ENCODE data around the gene CRYGN. TPM values are rescaled to one million over a fixed set of nuclear protein-coding genes. Genes with fewer than 3 reads are reported as not detected.

The CRYGN gene
- total RNA-seq, 2 donors from 2014 or later = not detected

DNA sequence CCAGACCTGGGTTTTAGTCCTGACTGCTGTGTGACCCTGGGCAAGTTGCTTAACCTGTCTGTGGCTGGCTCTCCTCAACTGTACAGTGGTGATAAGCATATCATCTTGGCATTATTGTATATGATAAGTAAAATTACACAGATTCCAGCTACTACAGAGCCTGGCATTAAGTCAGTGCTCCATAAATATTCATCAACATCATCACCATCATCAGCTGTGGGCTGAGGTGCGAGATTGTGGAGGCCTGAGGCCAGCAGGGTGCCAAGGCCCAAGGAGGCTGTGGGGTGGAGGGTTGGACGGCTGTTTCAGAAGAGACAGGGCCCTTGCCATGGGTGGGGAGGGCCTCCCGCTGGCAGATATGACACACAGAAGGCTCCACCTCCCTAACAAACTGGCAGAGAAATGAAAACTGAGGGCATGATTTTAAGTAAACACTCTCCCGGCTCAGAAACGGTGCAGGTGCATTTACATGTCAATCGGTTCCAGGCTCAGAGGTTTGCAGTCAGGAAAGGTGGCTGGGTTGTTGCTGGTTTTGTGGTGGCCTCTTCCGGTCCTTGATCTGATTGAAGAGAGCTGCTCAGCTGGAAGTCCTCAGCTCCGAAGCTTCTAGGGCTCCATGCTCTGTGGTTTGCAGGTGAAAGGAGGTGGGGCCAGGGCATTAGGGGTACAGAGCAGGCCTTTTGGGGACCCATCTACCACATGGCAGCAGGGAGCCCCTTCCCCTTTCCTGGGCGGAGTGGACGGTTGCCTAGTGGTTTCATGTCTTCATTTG, 10.2 kb downstream of the CRYGN start:
- Histone ChIP-seq H3K4me1 (no peaks in the 10 kb centered on the region), H3K27me3 (no peaks in the 10 kb centered on the region), H3K4me3 (no peak overlapping the region), H3K27ac (no peak overlapping the region), H3K9me3 (no peaks in the 10 kb centered on the region), H3K9ac (ENCODE audit: low read depth in 2 of 2, low read length in 2 of 2) (no peak overlapping the region), H3K36me3 (no peaks in the 10 kb centered on the region)
- TF ChIP-seq, protein P1, sequence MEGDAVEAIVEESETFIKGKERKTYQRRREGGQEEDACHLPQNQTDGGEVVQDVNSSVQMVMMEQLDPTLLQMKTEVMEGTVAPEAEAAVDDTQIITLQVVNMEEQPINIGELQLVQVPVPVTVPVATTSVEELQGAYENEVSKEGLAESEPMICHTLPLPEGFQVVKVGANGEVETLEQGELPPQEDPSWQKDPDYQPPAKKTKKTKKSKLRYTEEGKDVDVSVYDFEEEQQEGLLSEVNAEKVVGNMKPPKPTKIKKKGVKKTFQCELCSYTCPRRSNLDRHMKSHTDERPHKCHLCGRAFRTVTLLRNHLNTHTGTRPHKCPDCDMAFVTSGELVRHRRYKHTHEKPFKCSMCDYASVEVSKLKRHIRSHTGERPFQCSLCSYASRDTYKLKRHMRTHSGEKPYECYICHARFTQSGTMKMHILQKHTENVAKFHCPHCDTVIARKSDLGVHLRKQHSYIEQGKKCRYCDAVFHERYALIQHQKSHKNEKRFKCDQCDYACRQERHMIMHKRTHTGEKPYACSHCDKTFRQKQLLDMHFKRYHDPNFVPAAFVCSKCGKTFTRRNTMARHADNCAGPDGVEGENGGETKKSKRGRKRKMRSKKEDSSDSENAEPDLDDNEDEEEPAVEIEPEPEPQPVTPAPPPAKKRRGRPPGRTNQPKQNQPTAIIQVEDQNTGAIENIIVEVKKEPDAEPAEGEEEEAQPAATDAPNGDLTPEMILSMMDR (IDR thresholded peaks at IDR 0.05) = no peak
- intact Hi-C loops (cut with DNase I) = no loop called here
- DNase-seq = no peak

DNA sequence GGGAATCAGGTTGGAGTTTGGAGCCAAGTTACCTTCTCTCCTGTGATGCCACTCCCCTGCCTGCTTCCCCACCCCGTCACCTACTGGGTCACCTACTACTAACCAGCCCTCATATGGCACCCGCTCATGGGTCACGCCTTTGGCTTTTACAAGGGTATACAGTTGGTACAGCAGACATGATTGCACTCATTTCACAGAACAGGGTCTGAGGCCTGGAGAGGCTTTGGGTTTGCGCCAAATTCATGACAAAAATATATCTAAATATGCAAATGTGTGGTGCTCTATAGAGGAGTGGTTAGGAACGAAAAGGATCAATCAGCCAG, 10.7 kb downstream of the CRYGN start:
- no peak for DNase-seq
- no peak overlapping the region for H3K27ac ChIP-seq

DNA sequence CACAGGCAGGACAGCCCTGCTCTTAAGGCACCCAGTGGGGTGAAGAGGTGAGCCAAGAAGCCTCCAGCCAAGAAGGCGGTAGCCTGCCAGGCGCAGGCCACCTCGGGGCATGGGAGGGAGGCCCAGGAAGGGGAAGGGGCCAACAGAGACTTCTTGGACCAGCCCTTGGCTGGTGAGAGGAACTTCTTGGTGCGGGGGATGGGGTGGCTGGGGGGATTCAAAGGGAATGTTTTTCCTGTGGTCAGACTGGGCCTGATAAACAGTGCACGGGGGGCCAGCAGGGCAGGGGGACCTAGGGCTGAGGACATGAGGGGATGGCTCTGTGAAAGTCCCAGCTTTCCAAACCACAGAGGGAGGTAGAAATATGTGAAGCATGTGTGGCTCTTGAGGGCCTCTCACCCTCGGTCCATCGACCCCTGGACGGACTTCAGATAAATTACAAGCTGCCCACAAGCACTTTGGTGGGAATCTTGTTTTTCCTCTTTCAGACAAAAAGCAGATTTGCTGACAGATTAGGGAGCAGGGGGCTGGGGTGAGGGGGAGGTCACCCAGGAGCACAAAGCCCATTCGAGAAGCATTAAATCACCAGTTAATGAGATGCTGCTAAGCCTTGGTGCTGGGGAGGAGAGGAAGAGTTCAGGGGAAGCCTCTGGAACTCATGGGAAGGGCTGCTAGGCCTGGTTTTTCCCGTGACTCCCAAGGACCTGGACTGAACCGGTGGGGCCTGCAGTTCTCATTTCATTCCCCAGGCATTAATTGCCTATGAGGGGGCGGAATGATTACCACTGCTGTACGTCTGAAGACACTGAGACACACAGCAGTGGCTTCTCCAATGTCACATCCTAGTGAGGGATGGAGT, 11.3 kb downstream of the CRYGN start:
- no peak overlapping the region for H3K9ac ChIP-seq (ENCODE audit: low read depth in 2 of 2, low read length in 2 of 2)
- H3K27me3 ChIP-seq = no peaks in the 10 kb centered on the region
- H3K9me3 ChIP-seq = no peaks in the 10 kb centered on the region
- intact Hi-C loops (cut with DNase I) = no loop called here
- no peak overlapping the region for H3K4me3 ChIP-seq
- no peaks in the 10 kb centered on the region for H3K4me1 ChIP-seq
- TF ChIP-seq, protein P1 (IDR thresholded peaks at IDR 0.05) = no peak
- no peak overlapping the region for H3K27ac ChIP-seq
- DNase-seq = no peak
- H3K36me3 ChIP-seq = no peaks in the 10 kb centered on the region

More for the DNA sequence above, 10.7 kb downstream of the CRYGN start:
- H3K9ac ChIP-seq (ENCODE audit: low read depth in 2 of 2, low read length in 2 of 2) = no peak overlapping the region
- H3K36me3 ChIP-seq = no peaks in the 10 kb centered on the region
- intact Hi-C loops (cut with DNase I) = no loop called here
- H3K9me3 ChIP-seq = no peaks in the 10 kb centered on the region
- H3K4me1 ChIP-seq = no peaks in the 10 kb centered on the region
- TF ChIP-seq, protein P1 (IDR thresholded peaks at IDR 0.05) = no peak
- no peaks in the 10 kb centered on the region for H3K27me3 ChIP-seq
- no peak overlapping the region for H3K4me3 ChIP-seq

DNA sequence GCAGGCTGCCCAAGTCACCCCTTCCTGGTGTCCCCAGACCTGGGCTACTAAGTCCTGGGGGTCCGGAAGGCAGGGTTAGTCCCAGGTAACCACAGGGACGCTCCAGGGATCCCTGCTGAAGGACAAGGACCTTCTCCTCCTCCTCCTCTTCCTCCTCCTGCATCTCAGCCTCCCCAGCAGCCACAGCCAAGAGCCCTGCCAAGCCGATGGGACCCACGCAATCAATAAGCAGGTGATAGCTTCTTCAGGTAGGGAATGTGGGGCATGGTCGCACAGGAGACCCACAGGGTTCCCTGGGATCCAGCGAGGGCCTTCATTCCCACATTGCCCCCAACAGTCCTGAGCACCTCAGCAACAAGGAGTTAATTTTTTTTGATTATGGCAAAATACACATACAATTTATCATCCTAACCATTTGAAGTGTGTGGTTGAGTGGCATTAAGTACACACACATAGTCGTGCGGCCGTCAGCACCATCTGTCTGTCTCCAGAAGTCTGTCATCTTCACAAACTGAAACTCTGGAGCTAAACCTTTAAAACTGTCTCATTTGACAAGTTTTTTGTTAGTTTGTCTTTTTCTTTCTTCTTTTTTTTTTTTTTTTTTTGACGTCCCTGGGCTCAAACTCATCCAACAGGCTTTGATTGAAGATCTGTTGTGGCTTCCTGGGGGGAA, 12.1 kb downstream of the CRYGN start:
- DNase-seq = no peak

More for the DNA sequence above, 12.1 kb downstream of the CRYGN start:
- H3K9me3 ChIP-seq = no peaks in the 10 kb centered on the region
- no peak overlapping the region for H3K27ac ChIP-seq
- no peaks in the 10 kb centered on the region for H3K36me3 ChIP-seq
- TF ChIP-seq, protein P1 (IDR thresholded peaks at IDR 0.05) = no peak
- H3K9ac ChIP-seq (ENCODE audit: low read depth in 2 of 2, low read length in 2 of 2) = peak overlapping the region in 1 of 2 donors; percentile 28
- no peak overlapping the region for H3K4me3 ChIP-seq
- H3K27me3 ChIP-seq = no peaks in the 10 kb centered on the region
- H3K4me1 ChIP-seq = no peaks in the 10 kb centered on the region
- intact Hi-C loops (cut with DNase I) = no loop called here
